ENCODE results near the gene ATP7B.

The ATP7B gene

GRCh38 chr13:51929699-51930098 lies 81.6 kb downstream of the ATP7B start:
- no peak for DNase-seq (ENCODE audit: low read depth)
- TF ChIP-seq, protein P1, sequence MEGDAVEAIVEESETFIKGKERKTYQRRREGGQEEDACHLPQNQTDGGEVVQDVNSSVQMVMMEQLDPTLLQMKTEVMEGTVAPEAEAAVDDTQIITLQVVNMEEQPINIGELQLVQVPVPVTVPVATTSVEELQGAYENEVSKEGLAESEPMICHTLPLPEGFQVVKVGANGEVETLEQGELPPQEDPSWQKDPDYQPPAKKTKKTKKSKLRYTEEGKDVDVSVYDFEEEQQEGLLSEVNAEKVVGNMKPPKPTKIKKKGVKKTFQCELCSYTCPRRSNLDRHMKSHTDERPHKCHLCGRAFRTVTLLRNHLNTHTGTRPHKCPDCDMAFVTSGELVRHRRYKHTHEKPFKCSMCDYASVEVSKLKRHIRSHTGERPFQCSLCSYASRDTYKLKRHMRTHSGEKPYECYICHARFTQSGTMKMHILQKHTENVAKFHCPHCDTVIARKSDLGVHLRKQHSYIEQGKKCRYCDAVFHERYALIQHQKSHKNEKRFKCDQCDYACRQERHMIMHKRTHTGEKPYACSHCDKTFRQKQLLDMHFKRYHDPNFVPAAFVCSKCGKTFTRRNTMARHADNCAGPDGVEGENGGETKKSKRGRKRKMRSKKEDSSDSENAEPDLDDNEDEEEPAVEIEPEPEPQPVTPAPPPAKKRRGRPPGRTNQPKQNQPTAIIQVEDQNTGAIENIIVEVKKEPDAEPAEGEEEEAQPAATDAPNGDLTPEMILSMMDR (conservative IDR thresholded peaks at IDR 0.05; ENCODE audit: low read length): no peak
- H3K4me3 ChIP-seq (ENCODE audit: low read length): no peak overlapping the region

GRCh38 chr13:51928231-51928630 lies 83.0 kb downstream of the ATP7B start:
- DNase-seq (ENCODE audit: low read depth): no peak
- TF ChIP-seq, protein P1 (conservative IDR thresholded peaks at IDR 0.05; ENCODE audit: low read length): no peak
- H3K4me3 ChIP-seq (ENCODE audit: low read length): no peak overlapping the region

DNA sequence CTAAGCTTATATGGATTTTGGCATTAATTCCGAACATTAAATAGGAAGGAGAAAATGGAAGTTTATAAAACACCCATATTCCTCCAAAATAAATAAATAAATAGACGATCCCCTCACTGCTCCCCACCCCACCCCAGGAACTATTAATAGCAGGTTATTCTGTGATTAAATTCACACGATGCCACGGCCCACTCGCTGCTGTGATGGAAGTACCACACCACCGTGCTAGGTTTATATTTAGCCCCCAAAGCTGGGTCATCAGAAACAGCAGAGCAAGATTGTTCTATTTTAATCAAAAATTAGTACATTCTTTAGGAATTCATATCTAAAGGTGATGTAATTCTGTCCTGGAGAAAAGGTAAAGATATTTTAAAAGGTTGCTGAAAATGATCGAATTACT lies 84.1 kb downstream of the ATP7B start:
- H3K4me3 ChIP-seq (ENCODE audit: low read length): no peak overlapping the region
- TF ChIP-seq, protein P1 (conservative IDR thresholded peaks at IDR 0.05; ENCODE audit: low read length): no peak
- no peak for DNase-seq (ENCODE audit: low read depth)

DNA sequence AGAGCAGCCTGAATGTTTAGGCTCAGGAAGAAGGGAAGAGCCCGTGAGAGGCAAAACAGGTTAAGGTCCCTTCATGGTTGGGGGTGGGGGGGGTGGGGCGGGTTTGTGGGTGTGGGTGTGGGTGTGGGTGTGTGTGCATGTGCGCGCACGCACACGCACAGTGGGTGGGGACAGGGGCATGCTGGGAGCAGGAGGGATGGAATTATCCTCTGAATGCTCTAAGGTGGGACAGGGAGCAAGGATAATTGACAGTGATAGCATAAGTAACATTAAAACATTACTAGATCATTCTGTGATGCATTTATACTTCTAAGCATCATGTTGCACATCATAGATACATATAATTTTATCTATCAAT lies 84.7 kb downstream of the ATP7B start:
- no peak overlapping the region for H3K4me3 ChIP-seq (ENCODE audit: low read length)
- DNase-seq (ENCODE audit: low read depth): no peak
- TF ChIP-seq, protein P1 (conservative IDR thresholded peaks at IDR 0.05; ENCODE audit: low read length): no peak

GRCh38 chr13:51925865-51926527 lies 85.3 kb downstream of the ATP7B start:
- TF ChIP-seq, protein P1 (conservative IDR thresholded peaks at IDR 0.05; ENCODE audit: low read length): no peak
- DNase-seq (ENCODE audit: low read depth): no peak
- no peak overlapping the region for H3K4me3 ChIP-seq (ENCODE audit: low read length)

GRCh38 chr13:51924756-51925544 lies 86.3 kb downstream of the ATP7B start:
- no peak overlapping the region for H3K4me3 ChIP-seq (ENCODE audit: low read length)
- DNase-seq (ENCODE audit: low read depth): no peak
- TF ChIP-seq, protein P1 (conservative IDR thresholded peaks at IDR 0.05; ENCODE audit: low read length): no peak

All from AG10803 (cell line).